ENCODE results near the gene STAU1.
"Not testable (repeated sequence)": the region's sequence is repeated elsewhere in the genome, so short reads cannot be mapped to it uniquely, and the experiment has no call there.

STAU1 gene

DNA sequence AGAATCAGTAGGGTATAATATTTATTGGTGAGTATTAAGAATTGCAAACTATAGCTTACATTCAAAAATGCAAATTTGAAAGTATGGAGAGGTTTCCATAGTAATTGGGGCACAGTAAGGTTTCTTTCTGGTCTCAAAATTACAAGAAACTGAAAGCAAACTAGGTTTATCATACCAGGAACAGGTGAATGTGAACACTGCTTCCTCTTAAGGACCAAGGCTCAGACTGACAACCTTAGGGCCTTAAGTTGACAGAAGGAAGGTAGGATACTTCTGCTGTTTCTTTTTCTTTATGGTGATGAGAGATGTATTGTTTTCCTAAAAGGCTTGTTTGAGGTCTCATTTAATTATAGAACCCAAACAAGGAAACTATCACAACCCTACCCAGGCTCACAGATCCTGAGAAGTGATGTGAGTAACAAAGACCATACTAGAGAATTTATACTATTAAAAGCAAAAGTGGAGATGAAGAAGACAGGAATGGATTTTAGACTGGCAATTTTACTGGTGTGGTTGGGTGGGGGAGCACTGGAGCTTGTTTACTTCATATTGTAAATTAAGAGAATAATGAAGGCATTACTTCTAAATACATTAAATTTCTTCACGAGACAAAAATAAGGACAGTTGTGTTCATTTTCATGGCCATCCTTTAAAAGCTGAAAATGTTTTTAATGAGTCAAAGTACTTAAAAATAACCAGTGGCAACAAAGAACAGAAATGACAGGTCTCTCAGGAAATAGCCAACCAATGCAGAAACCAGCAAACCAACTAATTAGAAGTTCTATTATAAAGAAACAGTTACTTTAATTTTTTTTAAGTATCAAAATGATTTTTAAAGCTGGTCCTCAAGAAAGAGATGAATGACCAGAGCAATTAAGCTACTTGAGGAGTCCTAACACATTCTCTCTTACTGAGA lies 21.3 kb downstream of the STAU1 start:
- DNase-seq (ENCODE audit: low read depth in 3 of 3, low spot score in 1 of 3): no peak

DNA sequence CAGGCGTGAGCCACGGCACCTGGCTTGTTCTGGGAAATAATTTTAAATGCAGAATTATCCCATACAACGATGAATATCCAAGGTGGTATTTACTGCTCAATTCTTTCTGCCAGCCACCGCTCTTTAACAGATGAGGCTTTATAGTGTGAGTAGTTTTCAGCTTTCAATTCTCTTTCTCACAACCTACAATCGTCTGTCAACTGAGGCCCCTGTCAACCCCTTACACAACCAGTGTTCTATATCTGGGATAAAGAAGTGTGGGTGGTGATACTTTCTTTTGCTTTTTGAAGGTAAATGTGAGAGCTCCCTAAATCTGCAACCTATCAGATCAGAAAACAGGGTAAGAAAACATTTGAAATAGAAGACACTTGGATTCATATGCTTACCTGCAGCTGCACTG lies 22.5 kb downstream of the STAU1 start:
- no peak for DNase-seq (ENCODE audit: low read depth in 3 of 3, low spot score in 1 of 3)

DNA sequence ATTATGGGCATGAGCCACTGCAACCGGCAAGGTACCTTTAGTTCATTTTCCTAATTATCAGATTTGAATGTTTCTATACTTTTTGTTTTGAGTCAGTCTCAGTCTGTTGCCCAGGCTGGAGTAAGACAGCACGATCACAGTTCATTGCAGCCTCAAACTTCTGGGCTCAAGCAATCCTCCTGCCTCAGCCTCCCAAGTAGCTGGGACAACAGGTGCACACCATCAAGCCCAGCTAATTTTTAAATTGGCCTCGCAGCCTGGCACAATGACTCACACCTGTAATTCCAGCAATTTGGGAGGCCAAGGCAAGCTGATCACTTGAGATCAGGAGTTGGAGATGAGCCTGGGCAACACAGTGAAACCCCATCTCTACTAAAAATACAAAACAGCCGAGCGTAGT lies 24.4 kb downstream of the STAU1 start:
- DNase-seq (ENCODE audit: low read depth in 3 of 3, low spot score in 1 of 3): no peak

DNA sequence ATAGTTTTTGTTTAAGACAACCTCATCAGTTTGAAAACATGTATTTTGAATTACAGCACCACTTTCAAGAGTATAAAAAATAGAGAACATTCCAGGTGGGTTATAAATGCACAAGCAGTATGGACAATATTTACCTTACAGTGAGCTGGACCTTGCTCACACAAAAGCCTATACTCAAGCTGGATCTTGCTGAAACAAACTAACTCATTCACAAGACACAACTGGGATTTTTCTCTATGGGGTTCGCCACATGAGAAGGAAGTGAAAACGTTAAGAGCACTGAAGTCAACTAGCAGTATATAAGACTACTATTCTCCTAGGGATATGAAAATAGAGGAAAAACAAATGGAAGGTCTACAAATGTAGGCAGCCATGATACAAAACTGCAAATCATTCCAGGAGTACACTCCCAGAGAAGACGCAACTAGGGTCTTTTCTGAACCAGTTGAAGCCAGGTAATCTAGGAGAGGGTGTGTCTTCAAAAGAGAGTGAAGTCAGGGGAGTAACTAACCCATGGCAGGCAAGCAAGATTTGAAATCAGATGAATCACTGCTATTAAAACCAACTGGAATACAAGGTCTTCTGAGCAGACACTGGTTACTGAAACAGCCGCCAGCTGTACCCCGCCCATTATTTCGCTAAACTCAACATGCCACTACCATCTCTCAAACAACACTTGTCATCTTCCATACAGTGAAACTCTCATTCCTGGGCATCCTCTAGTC lies 26.5 kb downstream of the STAU1 start:
- DNase-seq (ENCODE audit: low read depth in 3 of 3, low spot score in 1 of 3): no peak

DNA sequence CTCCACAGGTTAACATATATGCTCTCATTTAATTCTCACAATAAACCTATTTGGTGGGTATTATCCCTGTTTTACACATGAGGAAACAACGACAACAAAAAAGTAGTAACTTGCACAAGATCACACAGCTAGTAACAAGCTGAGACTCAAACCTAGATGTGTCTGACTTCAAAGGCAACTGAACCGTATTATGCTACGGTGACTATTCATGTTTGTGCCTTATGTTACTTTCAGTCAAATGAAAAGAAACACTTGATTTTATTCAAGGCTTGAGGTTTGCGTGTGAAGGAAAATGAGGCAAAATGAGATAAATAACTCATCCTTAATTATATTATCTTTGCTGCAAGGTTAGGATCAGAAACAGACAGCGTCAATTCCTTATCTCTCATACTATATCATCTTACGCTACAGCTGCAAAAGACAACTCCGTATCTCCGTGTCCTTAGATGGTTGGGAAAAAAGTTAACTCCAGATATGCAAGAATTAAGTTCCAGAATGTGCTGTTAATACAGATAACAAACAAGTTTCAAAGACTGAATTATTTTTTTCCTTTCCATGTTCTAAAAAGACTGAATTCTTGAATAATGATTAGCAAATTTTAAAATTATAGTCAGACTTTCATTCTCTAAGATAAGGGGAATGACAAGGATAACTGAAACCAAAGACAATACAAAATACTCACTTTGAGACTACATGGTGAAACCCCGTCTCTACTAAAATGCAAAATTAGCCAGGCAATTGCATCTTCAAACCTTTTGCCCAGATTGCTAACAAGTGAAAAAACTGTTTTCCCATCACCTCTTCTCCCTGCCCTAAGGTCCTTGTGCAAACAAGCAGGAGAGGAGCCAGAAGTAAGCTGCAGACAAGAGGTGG lies 27.8 kb downstream of the STAU1 start:
- DNase-seq (ENCODE audit: low read depth in 3 of 3, low spot score in 1 of 3): no peak

DNA sequence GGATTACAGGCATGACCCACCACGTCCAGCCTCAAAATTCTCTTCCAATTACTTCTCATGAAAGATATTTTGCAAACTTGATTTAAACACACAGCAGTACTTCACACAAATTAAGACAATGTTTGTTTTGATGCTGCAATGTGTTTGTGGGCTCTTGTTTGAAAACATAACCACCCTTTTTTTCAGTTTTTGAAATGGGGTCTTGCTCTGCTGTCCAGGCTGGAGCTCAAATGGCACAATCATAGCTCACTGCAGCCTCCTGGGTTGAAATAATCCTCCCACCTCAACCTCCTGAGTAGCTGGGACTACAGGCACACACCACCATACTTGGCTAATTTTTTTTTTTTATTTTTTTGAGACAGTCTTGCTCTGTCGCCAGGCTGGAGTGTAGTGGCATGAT lies 31.0 kb downstream of the STAU1 start:
- DNase-seq (ENCODE audit: low read depth in 3 of 3, low spot score in 1 of 3): no peak

DNA sequence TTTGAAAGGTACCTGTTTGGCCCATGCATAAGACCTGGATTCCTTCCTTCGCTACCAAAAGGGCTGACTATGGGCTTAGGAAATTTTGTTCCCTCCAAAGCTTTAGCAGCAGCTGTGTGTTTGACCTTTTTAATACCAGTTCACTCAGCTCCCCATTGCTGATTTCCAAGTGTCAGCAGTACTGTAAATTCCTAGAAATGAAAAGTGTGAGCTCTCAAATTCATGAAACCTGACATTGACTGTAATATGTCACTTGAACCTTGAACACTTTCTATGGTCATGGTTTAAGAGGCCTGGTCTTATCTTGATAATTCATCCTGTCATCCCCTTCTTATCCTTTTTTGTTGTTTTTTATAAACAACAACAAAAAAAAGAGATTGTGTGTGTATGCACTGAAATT lies 31.7 kb downstream of the STAU1 start:
- DNase-seq (ENCODE audit: low read depth in 3 of 3, low spot score in 1 of 3): no peak

DNA sequence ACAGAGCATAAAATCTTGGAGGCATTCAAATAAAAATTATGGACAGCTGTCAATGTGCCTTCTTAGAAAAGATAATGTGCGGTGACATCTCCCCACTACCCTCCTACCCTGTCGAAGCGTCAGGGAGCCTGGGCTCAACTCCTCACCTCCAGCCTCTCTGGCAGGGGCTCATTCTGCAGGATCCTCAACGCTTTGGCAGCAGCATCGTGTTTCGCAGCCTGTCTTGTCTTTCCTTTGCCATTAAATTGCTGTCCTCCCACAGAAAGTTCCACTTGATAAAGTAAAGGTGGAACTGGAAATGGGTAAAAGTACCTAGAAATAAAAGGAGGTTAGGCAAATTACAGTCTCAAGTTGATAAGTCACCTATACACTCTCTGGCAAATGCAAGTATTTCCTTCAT lies 36.7 kb downstream of the STAU1 start:
- DNase-seq (ENCODE audit: low read depth in 3 of 3, low spot score in 1 of 3): no peak

DNA sequence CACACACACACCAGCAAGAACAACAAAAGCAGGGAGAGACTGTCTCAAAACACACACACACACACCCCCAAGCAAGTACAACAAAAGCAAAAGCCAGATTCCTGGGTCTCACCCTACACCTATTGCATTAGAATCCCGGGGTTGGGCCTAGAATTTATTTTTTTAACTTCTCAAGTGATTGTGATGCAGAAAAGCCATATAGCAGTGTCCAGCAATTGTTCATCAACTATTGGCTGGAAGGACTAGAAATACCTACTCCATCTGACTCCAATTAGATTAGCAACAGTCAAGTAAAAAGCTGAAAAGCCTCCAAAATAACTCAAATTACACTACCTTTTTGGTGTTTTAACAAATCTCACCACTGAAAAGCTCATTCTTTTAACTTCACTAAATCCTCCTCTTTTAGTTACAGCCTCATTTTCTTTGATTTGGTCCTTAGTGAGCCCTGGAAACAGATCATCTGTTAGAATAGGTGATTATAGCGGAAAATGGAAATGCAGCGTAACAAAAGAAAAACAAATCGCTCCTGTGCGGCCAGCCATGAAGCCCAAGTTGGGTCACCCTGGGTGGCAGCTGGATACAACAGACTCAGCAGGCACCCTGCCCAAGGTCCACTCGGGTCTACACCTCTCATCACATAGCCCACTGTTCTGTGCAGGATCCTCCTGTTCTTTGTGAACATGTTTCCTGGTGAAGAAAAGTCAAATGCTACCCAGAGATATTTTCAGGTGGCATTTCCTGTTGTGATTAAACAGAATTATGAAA lies 38.7 kb downstream of the STAU1 start:
- DNase-seq (ENCODE audit: low read depth in 3 of 3, low spot score in 1 of 3): no peak

DNA sequence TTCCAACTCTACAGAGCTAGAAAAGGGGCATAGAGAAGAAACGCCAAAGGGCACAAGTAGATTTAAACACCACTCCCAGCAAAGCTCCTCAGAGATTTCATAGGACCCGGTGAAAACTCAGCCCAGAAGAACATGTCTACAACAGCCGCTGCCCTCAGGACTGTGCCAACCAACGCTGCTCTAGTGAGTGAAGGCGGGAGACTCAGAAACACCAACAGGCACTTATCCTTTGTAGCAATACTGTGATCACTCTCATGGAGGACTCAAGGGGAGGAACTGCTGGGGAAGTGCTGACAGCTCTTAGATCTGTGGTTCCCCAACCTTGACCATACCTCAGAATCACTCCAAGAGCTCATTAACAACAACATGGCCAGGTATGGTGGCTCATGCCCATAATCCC lies 39.5 kb downstream of the STAU1 start:
- no peak for DNase-seq (ENCODE audit: low read depth in 3 of 3, low spot score in 1 of 3)

DNA sequence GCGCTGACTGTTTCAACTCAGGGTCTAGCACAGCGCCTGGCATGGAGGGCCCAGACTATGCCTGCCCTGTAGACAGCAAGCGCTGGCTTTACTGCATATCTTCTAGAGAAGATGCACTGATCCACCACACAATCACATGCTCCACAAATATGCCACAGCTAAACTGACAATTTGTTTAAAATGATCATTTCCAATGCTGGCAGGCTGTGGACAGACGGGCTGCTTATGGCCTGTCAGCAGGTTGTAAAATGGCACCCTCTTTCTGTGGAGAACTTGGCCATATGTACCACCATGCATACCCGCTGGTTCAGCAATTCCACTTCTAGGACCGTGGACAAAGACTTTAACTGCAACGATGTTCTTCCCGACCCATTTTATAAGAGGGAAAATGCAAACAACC lies 40.8 kb downstream of the STAU1 start:
- DNase-seq (ENCODE audit: low read depth in 3 of 3, low spot score in 1 of 3): no peak

DNA sequence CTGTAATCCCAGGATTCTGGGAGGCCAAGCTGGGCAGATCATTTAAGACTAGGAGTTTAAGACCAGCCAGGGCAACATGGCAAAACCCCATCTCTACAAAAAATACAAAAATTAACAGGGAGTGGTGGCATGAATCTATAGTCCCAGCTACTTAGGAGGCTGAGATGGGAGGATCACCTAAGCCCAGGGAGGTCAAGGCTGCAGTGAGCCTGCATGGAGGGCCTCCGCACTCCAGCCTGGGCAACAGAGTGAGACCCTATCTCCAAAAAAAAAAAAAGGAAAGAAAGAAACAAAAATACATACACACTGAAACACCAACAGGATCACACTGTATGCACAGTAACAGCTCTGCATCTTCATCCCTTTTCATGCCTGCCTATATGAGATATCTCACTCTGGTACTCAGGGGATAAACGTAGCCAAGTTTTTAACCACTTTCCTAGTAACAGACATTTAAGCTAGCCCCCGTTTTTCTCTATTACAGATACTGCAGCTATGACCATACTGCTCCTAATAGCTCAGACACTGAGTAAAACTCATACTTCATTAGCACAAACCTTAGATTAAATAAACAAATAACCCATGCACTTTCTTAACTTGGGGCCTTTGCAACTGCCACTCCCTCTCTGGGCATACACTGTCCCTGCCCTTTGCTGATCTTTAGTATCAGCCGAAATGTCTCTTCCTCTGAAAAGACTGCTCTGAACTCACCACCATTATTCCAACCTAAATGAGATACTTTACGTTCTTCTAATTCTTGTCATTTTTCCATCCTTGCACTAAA lies 41.5 kb downstream of the STAU1 start:
- no peak for DNase-seq (ENCODE audit: low read depth in 3 of 3, low spot score in 1 of 3)

DNA sequence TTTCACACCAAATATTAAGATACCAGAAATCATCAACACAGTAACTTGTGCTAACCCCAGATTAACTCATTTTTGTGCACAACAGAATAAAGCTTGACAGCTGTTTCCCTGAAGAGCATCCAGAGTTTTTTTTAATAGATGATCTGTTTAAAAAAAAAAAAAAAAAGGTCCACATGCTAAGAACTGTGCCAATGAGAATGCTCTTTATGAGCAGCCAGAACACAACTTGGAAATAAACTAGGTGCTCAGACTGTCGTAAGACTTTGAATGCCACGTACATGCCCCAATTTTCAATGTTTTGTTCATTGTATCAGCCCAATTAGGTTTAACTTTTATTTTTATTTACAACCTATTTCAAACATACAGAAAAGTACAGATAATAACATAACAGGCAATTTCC lies 47.3 kb downstream of the STAU1 start:
- no peak for DNase-seq (ENCODE audit: low read depth in 3 of 3, low spot score in 1 of 3)

DNA sequence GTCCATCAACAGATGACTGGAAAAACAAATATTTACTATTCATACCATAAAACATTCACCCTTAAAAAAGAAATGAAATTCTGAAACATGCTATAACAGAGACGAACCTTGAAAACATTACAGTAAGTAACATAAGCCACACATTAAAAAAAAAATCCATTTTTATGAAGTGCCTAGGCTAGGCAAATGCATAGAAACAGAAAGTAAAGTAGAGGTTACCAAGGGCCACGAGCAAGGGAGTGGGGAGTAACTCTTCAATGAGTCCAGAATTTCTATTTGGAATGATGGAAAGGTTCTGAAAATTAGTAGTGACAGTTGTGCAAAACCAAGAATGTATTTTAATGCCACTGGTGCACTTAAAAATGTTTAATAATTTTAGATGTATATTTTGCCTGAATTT lies 47.7 kb downstream of the STAU1 start:
- DNase-seq (ENCODE audit: low read depth in 3 of 3, low spot score in 1 of 3): no peak

DNA sequence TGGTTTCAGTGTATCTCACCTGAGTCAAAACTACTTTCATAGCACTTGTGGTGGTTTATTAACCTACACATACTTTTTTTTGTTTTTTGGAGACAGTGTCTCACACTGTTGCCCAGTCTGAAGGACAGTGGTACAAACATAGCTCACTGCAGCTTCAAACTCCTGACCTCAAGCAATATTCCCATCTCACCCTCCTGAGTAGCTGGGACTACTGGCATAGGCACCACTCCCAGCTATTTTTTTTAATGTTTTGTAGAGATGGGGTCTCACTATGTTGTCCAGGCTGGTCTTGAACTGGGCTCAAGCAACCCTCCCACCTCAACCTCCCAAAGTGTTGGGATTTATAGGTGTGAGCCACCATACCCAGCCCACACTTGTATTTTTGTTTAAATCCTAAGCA lies 49.7 kb downstream of the STAU1 start:
- DNase-seq (ENCODE audit: low read depth in 3 of 3, low spot score in 1 of 3): no peak

DNA sequence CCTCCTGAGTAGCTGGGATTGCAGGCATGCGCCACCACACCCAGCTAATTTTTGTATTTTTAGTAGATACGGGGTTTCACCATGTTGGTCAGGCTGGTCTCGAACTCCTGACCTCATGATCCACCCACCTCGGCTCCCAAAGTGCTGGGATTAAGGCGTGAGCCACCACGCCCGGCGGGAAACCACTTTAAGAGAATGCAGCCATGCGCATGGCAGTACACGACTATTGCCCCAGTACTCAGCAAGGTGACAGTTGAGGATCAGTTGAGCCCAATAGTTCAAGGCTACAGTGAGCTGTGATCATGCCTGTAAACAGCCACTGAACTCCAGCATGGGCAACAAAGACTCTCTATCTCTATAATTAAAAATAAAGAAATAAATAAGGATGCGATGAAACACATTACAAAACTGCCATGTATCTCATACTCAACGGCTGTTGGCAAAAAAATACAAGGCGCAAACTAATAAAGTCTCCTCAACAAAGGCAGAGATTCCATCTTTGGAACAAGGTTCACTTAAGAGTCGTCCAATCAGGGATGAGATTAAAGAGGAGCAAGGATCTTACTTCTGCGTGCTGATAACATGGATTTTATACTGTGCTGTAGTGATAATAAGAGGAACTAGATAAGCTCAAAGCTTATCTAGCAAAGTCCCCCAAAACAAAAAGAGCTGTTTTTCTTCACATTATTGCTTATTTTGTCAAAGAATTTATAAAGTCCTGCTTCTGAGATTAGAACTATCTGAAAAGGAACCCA lies 51.1 kb downstream of the STAU1 start:
- DNase-seq (ENCODE audit: low read depth in 3 of 3, low spot score in 1 of 3): no peak

DNA sequence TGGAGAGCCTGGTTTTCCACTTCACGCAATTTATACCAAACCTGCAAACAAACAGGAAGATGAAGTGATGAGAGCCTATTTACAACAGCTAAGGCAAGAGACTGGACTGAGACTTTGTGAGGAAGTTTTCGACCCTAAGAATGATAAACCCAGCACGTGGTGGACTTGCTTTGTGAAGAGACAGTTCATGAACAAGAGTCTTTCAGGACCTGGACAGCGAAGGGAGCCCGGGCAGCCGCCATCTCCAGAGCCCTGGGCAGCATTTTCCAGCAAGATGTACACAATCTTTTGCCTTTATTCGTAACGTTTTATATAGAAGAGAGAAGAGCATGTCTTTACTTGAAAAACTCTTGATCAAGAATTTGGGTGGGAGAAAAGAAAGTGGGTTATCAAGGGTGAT lies 53.3 kb downstream of the STAU1 start:
- not testable (repeated sequence) for DNase-seq (ENCODE audit: low read depth in 3 of 3, low spot score in 1 of 3)

DNA sequence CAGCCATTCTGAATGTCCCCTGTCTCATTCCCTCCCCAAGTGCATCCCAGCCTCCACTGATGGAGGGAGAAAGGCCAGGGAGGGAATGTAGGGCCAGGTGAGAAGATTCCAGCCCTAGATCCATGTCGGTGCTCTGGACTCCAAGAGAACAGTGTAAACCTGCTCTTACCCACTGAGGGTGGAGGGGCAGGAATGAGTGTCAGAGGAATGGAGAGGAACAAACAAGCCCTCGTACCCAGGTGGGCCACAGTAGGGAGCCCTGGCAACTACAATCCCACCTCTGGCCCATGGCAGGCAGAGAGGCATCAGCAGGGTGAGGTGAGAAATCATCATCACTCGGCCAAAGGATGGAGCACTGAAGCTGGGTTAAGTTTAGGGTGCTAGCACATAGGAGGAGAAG lies 54.6 kb downstream of the STAU1 start:
- no peak for DNase-seq (ENCODE audit: low read depth in 3 of 3, low spot score in 1 of 3)

DNA sequence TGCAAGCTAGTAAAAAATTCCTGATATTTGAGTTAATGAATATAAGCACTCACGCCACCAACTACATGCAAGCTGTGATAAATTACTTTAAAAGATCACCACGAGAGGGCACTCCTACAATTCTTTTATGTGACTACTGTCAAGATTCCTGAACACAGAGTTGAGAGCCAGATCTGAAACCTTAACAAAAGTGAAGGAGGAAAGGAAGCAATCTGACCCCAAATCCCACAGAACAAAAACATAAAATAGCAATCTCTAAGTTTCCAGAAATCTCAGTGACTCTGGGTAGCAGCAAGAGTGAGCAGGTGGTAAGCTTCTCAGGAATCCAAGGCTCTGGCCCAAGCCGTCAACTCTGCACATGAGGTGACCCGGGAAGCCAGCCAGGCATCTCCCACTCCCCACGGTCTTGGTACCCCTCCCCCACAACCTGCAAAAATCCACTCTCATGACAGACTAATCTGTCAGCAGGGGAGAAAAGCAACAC lies 55.1 kb downstream of the STAU1 start:
- no peak for DNase-seq (ENCODE audit: low read depth in 3 of 3, low spot score in 1 of 3)
